Vagina (tissue), 2 donors: ENCODE measurements around the gene MELTF.

Experiments
- POLR2A ChIP-seq, 2 donors: fragments of 450-650 bp; IDR thresholded peaks; one replicate each; pipeline ENCODE4 v1.6.1; 2017; ENCODE audit warnings: antibody characterized with exemption in 2 of 2, mild to moderate bottlenecking in 2 of 2, moderate library complexity in 2 of 2
- POLR2AphosphoS5 ChIP-seq, 2 donors: sonication (generic); formaldehyde crosslinking; IDR thresholded peaks; one replicate each; pipeline ENCODE4 v1.9.0; 2017; ENCODE audit warnings: antibody characterized with exemption in 2 of 2, mild to moderate bottlenecking in 2 of 2, low read depth in 1 of 2; ENCODE audit not compliant: insufficient read depth in 1 of 2
- TF ChIP-seq, protein P1 (sequence below), 3 experiments: fragments of 450-650 bp in 2 of 3; fragments of 200-600 bp in 1 of 3; sonication (generic) in 1 of 3; IDR thresholded peaks; one replicate each; pipeline ENCODE4 v1.5.1; 2017 to 2019; ENCODE audit warnings: antibody characterized with exemption in 3 of 3, mild to moderate bottlenecking in 2 of 3, moderate library complexity in 2 of 3

- TF ChIP-seq, protein P1, sequence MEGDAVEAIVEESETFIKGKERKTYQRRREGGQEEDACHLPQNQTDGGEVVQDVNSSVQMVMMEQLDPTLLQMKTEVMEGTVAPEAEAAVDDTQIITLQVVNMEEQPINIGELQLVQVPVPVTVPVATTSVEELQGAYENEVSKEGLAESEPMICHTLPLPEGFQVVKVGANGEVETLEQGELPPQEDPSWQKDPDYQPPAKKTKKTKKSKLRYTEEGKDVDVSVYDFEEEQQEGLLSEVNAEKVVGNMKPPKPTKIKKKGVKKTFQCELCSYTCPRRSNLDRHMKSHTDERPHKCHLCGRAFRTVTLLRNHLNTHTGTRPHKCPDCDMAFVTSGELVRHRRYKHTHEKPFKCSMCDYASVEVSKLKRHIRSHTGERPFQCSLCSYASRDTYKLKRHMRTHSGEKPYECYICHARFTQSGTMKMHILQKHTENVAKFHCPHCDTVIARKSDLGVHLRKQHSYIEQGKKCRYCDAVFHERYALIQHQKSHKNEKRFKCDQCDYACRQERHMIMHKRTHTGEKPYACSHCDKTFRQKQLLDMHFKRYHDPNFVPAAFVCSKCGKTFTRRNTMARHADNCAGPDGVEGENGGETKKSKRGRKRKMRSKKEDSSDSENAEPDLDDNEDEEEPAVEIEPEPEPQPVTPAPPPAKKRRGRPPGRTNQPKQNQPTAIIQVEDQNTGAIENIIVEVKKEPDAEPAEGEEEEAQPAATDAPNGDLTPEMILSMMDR (IDR thresholded peaks at IDR 0.05), result no peak
- TF ChIP-seq POLR2AphosphoS5 (IDR thresholded peaks at IDR 0.05; ENCODE audit: insufficient read depth in 1 of 2, low read depth in 1 of 2) (no peak), POLR2A (IDR thresholded peaks at IDR 0.05) (no peak)
Measured at GRCh38 chr3:197040658-197041057, 11.0 kb upstream of the MELTF start.
